HG02763 (cell line): ENCODE data around the gene IFITM10.

Source experiments
- ATAC-seq: cut with Tn5 transposase; IDR thresholded peaks from one replicate; pipeline ENCODE4 v1.9.1; 2021; ENCODE audit warnings: mild to moderate bottlenecking, moderate library complexity; ENCODE audit not compliant: unreplicated experiment

The IFITM10 gene

DNA sequence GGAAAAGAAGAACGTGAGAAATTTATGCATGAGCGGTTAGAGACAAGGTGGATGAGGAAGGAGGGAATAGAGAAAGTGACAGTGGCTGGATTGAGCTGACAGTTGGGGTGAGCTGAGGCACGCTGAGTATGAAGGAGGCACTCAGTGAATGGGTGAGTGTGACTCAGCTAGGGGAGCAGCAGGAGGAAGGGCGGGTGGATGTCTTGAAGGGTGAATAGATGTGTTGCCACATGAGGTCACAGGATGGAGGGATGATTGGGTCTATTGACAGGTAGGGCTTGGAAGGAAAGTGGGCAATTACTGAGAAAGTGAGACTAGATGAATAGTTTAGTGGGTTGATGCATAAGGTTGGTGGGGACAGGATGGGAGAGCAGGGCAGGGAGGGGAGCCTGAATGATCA lies 8.0 kb downstream of the IFITM10 start:
- ATAC-seq, result no peak

DNA sequence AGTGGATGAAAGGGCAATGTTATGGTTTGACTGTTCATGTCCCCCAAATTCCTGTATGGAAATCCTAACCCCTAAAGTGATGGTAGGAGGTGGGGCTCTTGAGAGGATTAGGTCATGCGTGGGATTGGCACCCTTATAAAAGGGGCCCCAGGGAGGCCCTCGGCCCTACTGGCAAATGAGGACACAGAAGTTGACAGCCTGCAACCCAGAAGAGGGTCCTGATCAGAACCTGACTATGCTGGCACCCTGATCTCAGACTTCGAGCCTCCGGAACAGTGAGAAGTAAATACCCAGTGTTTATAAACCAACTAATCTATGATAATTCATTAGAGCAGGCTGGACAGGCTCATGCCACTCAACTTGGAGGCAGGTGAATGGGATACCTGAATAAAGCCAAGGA lies 8.7 kb downstream of the IFITM10 start:
- ATAC-seq, result no peak

- ATAC-seq, result no peak
Measured at GRCh38 chr11:1740786-1741530, 9.4 kb downstream of the IFITM10 start.

DNA sequence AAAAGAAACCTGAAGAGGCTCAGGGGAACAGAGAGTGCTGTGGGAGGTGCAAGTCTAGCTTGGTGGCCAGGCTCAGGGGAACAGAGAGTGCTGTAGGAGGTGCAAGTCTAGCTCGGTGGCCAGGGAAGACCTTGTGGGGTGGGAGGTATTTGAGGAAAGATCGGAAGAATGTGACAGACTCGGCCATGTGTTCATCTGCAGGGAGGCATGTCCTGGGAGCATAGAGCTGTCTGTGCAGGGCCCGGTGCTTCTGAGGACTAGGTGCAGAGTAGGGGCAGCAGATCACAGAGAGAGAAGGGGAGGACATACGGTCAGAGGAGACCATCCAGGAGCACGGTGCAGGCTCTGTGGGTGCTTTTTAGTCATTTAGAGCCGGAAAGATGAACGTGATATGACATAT lies 10.8 kb downstream of the IFITM10 start:
- ATAC-seq, result no peak

GRCh38 chr11:1738380-1738779 lies 12.0 kb downstream of the IFITM10 start:
- ATAC-seq, result no peak

DNA sequence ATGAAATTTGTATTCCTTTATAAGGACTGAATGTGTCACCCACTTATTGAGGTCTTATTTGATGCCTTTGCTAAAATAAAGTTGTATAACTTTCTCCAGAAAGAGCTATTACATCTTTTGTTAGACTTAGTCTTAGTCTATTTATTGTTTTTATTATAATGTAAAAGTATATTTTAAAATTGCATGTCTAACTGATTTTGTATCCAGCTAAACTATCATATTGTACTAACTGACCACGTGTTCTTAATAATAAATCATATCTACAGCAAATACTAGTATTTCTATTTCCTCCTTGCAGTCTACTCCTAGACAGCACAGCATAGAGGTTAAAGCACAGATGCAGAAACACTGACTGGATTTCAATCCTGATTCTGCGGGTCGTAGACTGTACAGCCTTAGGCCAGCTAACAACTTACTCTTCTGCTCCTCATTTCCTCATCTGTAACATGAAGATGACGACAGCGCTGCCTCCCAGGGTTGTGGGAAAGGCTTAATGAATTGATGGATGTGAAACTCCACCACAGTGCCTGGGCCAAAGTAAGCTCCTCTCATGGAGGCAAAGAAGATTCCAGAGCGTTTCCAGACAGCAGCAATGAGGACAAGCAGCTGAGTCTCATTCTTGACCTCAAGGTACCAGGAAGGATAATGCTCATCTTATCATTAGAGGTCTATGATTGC lies 13.2 kb downstream of the IFITM10 start:
- no peak for ATAC-seq

GRCh38 chr11:1736447-1736992 lies 13.9 kb downstream of the IFITM10 start:
- ATAC-seq, result no peak

GRCh38 chr11:1735271-1735670 lies 15.1 kb downstream of the IFITM10 start:
- no peak for ATAC-seq

- no peak for ATAC-seq
Measured at GRCh38 chr11:1734641-1735081, 15.7 kb downstream of the IFITM10 start.

DNA sequence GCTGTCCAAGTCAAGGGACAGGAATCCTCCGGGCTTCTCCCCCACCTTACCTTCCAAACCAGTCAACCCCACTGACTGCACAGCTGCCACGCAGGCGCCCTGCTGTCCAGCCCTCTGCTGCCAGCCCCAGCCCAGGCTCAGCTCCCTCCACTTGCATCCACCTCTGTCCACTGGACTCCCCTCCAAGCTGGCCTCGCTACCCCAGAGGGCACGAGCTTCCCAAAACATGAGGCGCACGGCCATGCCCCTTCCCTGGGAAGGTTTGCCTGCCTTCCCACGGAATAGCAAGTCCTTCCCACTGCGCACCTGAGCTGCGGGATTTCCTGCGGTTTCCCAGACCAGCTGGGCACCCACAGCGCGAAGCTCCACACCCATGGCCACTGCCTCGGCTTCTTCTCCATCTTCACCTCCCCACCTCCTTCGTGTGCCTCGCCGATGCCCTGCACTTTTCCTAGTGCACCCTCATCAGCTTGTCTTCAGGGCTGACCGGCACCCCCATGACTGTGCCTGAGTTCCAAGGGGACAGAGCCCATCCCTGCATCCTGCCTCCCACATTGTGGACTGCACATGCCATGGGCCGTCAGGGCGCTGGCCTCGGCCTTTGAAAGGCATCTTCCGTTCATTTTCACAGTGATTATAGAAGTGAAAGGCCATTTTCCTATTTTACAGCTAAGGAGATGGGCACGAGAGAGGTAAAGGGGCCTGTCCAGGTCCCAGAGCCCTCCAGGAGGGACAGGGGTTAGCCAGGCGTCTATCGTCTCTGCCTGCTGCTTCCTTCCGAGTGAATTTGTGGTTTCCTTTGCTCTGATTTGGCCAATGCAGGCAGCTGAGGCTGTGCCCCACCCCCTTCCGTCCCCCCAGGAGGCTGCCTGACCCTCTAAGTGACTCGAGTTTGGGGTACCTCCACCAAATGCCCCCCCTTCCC lies 16.4 kb downstream of the IFITM10 start:
- no peak for ATAC-seq

GRCh38 chr11:1733009-1733715 lies 17.2 kb downstream of the IFITM10 start:
- ATAC-seq, result no peak

GRCh38 chr11:1732418-1733008 lies 17.9 kb downstream of the IFITM10 start:
- no peak for ATAC-seq

DNA sequence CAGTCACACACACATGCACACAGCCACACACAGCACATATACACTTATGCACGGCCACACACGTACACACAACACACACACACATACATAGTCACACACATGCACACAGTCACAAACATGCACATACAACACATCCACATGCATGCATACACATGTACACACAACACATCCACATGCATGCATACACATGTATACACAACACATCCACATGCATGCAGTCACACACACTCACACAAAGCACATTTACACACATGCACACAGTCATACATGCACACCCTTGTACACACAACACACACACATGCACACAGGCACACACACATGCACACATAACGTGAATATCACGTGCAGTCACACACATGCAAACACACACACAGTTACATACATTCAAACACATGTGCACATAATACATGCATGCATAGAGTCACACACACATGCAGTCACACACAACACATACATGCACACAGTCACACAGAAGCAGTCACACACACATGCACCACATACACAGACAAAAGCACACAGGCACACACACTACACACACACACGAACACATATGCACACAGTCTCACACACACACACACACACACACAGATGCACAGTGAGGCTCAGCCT lies 18.8 kb downstream of the IFITM10 start:
- ATAC-seq, result no peak

DNA sequence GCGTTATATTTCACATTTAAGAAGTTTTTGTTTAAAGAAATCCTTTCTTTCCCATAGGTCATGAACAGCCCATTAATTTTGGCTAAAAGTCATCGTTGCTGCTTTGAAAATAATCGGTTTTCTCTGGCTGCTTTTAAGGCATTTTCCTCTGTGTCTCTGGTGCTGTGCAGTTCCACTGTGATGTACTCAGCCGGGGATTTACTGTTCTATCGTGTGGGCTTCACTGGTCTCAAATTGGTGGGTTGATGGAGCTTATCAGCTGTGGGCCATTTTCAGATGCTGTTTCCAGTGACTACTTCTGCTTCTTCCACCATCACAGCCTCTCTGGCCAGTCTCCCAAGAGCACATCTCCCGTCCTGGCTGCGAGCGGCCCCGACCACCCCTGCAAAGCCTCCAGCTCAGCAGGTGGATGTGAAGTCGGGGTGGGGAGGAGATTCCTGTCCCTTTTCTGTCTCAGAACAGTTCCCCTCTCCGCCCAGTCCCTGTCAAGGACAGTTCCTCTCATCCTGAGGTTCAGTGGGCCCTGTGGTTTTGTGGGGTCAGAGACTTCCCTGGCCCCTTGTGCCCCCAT lies 20.3 kb downstream of the IFITM10 start:
- no peak for ATAC-seq

DNA sequence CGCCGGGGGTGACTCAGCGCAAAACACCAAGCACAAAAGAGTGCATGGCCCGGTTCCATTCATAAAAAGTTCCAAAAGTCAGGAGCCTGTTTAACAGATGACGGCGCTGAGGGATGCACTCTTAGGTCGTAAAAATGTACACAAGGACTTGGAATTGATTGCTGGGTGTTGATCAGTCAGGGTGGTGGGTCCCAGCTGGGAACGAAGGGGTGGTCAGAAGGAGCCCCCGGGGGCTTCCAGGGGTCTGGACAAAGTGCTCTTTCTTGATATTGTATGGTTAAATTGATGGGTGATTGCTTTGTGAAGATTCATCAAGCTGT lies 20.7 kb downstream of the IFITM10 start:
- ATAC-seq, result no peak

DNA sequence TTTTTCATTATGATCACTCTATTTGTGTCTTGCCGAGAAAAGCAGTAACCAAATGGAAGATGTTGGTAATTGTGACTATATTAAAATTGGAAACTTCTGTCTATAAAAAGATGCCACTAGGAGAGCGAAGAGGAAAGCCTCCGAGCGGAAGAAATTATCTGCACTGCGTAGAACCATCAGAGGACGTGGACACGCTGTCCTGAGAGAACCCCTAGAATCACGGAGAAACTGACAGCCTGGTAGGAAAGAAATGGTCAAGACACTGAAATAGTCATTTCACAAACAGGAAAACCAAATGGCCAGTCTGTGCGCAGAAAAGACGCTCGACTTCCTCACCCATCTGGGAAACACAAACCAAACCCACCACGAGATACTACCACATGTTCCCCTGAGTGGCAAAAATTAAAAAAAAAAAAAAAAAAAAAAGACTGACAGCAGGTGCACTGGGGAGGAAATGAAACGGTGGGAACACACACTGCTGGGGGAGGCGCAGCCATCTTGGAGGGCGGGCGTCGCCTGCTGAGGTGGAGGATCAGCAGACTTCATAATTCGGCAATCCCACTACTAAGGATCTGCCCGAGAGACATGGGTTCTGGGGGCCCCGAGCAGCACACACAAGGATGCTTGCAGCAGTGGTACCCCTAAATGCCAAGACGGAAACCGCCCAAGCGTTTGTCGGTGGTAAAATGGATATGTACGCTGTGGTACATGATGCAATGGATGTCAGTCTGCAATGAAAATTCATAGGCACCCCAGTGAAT lies 21.3 kb downstream of the IFITM10 start:
- ATAC-seq, result no peak

DNA sequence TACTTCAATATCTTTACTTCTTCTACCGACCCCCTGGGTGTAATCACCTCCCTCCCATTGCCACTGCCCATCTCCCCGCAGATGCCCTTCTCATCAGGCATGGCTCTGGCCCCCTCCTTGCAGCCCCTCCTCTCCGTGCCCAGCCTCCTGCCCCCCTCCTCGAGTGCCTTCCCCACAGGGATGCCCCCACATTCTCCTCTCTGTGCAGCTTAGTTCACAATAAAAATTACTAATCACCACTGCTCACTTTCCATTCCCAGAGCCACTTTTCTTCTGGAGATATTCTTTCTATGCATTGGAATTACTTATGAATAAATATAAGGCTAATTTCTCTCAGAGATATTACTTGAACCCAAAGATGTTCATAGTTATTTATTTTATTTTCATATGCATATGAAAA lies 22.1 kb downstream of the IFITM10 start:
- ATAC-seq, result no peak

DNA sequence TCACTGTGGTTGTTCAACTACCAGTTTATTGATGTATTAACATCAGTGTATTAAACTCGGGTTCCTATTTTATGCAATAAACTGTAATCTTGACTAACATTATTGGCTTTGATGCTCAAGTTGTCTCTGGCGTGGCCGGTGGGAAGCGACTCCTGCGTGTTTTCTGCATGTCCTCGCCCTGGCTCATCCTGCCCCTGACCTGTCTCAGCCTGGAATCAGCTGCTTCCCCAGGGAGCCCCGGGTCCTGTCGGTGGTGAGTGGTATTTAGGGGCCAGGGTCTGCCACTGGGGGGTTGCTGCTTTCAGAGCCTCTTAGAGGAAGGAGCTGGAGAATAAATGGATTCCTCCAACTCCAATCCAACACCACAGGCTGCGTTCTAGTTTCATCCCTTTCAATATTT lies 22.5 kb downstream of the IFITM10 start:
- ATAC-seq, result no peak
